Type B pancreatic cell (in vitro differentiated cells): ENCODE measurements around the gene FRAT1. TPM values are rescaled to one million over a fixed set of nuclear protein-coding genes. Genes with fewer than 3 reads are reported as not detected.

Experiments used
- DNase-seq: peaks from one replicate; pipeline ENCODE4 v3.0.0; 2021; ENCODE audit warnings: mixed read lengths; ENCODE audit not compliant: unreplicated experiment; ENCODE audit errors: extremely low spot score
- H3K27ac Mint-ChIP-seq: 2 replicates; pipeline ENCODE4 v1.8.0; 2021; ENCODE audit warnings: mild to moderate bottlenecking, mixed read lengths
- H3K27me3 Mint-ChIP-seq: 2 replicates; pipeline ENCODE4 v1.8.0; 2021; ENCODE audit warnings: mixed read lengths
- H3K36me3 Mint-ChIP-seq: 2 replicates; pipeline ENCODE4 v1.8.0; 2021; ENCODE audit warnings: mixed read lengths
- H3K4me1 Mint-ChIP-seq: one replicate; pipeline ENCODE4 v1.8.0; 2021; ENCODE audit warnings: mixed read lengths; ENCODE audit not compliant: unreplicated experiment
- H3K4me3 Mint-ChIP-seq: 2 replicates; pipeline ENCODE4 v1.8.0; 2021; ENCODE audit warnings: mild to moderate bottlenecking, mixed read lengths
- H3K9me3 Mint-ChIP-seq: 2 replicates; pipeline ENCODE4 v1.8.0; 2021; ENCODE audit warnings: mixed read lengths
- total RNA-seq: library from RNA; stranded (reverse); gene quantifications from 2 replicates; pipeline ENCODE4 v1.2.1, GENCODE V29; 2021; ENCODE audit warnings: low replicate concordance
- TF ChIP-seq, protein P1 (sequence below): fragments of 200-600 bp; sonication (generic); conservative IDR thresholded peaks from 2 replicates; pipeline ENCODE4 v1.5.0; 2021; ENCODE audit warnings: antibody characterized with exemption, mild to moderate bottlenecking

Gene FRAT1
- total RNA-seq, 1 donor from 2014 or later = 4.7 TPM

DNA sequence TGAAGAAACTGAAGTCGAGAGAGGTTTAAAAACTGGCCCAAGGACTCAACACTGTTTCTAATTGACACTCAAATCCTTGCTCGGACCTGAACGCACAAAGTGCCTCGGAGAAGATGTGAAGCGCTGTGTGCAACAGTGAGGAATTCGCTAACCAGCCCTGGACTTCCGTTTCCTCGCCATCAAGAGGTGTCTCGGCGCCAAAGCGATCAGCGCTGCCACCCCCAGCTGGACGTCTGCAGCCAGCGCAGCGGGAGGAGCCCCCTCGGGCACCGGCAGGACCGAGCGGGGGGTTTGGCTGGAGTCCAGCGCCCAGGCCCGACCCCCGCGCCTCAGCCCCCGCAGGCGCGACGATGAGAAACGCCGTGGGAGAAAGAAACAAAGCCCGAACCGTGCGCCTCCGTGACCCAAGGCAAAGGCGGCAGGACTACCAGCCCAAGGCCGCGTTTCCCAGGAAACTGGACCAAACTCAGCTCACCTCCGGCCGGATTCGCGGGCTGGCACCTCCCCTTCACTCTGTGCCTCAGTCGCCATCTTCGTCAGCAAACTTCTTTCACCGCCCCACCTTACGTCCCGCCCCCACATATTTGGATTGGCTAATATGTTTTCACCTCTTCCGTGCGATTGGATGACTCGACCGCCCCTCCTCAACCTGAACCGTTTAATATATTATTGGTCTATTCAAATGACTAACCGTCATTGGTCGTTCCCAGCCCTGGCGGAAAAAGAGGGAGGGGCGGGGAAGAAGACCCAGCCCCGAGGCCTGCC is 26.8 kb upstream of the FRAT1 start, which contains the start of gene ARHGAP19:
ARHGAP19 (minus strand) TSS at position 541 of the 765 bp plus-strand sequence; CDS start at position 531, 10 bp downstream.
- peak; percentile 91 for DNase-seq
- TF ChIP-seq, protein P1, sequence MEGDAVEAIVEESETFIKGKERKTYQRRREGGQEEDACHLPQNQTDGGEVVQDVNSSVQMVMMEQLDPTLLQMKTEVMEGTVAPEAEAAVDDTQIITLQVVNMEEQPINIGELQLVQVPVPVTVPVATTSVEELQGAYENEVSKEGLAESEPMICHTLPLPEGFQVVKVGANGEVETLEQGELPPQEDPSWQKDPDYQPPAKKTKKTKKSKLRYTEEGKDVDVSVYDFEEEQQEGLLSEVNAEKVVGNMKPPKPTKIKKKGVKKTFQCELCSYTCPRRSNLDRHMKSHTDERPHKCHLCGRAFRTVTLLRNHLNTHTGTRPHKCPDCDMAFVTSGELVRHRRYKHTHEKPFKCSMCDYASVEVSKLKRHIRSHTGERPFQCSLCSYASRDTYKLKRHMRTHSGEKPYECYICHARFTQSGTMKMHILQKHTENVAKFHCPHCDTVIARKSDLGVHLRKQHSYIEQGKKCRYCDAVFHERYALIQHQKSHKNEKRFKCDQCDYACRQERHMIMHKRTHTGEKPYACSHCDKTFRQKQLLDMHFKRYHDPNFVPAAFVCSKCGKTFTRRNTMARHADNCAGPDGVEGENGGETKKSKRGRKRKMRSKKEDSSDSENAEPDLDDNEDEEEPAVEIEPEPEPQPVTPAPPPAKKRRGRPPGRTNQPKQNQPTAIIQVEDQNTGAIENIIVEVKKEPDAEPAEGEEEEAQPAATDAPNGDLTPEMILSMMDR = peak; percentile 41
- Mint-ChIP-seq H3K27ac (peak within 1 kb of the TSS; percentile 90), H3K4me1 (peaks cover 10% of the 10 kb centered on the region), H3K4me3 (peak within 1 kb of the TSS; percentile 93), H3K36me3 (peaks cover 3% of the 10 kb centered on the region), H3K27me3 (no peaks in the 10 kb centered on the region), H3K9me3 (no peaks in the 10 kb centered on the region)

DNA sequence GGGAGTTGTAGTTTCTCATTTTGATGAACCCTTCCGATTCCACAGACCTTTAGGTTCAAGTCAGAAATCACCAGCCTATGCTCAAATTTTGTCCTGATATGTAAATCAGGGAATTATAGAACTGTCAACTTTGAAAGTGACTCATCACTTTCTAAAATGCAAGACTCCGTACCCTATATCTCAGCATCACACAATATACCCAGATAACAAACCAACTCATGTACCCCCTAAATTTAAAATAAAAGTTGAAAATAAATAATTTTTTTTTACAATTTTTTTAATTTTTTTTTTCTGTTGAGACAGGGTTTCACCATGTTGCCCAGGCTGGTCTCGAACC is 26.2 kb upstream of the FRAT1 start:
- Mint-ChIP-seq H3K27ac (peak overlapping the region; percentile 90), H3K36me3 (peaks cover 3% of the 10 kb centered on the region), H3K4me1 (peaks cover 12% of the 10 kb centered on the region), H3K4me3 (peak overlapping the region; percentile 93), H3K27me3 (no peaks in the 10 kb centered on the region), H3K9me3 (no peaks in the 10 kb centered on the region)
- TF ChIP-seq, protein P1 = no peak
- no peak for DNase-seq

DNA sequence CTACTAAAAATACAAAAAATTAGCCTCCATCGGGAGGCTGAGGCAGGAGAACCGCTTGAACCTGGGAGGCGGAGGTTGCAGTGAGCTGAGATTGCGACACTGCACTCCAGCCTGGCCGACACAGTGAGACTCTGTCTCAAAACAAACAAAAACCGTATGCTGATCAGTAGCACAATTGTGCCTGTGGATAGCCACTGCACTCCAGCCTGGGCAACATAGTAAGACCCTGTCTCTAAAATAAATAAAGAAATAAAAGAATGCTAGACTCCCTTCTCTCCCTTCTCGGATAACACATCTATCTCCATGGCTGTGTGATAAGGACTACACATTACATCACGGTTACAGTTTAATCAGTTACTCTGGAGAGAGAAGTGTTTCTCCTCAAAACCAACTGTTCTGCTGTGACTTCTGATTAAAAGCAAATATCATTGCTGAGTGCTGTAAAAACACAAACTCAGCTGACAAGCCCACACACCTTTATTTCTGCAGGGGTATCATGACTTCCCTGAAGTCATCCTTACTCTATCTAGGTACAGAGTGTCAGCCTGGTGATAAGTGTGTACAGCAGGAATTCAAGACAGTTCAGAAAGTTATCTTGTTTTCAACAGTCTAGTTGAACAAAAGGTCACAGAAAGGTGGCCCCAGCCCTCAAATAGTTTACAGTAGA is 21.4 kb upstream of the FRAT1 start:
- Mint-ChIP-seq H3K36me3 (no peaks in the 10 kb centered on the region), H3K9me3 (no peaks in the 10 kb centered on the region), H3K27me3 (no peaks in the 10 kb centered on the region), H3K4me3 (no peak overlapping the region), H3K27ac (peak overlapping the region; percentile 13), H3K4me1 (peaks cover 11% of the 10 kb centered on the region)
- no peak for DNase-seq
- TF ChIP-seq, protein P1 = no peak

DNA sequence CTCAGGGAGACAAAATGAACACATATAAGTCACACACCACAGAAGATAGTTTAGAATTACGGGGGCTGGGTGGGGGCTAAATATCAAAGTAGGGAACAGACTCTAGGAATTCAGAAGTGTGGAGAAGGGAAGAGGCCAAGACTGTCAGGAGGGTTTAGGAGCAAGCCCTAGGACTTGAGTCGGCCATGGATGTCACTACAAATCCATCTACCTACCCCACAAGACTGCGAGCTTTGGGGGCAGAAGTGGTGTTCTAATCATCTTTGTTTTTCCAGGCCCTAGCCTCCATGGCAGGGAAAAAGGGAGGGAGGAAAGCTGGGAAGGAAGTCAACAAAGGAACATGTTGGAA is 20.9 kb upstream of the FRAT1 start:
- no peak for DNase-seq
- Mint-ChIP-seq H3K27ac (peak overlapping the region; percentile 13), H3K4me1 (peaks cover 9% of the 10 kb centered on the region), H3K4me3 (no peak overlapping the region), H3K36me3 (no peaks in the 10 kb centered on the region), H3K27me3 (no peaks in the 10 kb centered on the region), H3K9me3 (no peaks in the 10 kb centered on the region)
- TF ChIP-seq, protein P1 = no peak

DNA sequence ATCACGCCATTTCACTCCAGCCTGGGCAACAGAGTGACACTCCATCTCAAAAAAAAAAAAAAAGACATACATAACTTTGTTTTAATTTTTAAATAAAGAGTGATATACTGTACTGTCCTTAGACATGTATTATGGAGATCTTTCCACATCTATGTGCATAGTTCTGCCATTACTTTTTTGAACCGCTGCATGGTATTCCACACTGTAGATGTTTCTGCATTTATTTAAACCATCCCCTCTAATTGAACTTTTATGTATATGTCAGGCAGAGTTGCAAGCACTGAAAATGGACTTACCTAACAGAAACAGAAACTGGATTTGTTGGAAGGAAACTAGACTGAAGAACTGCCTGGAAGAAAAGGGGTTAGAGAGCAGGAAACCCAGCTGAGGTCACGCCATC is 18.1 kb upstream of the FRAT1 start:
- TF ChIP-seq, protein P1 = no peak
- no peaks in the 10 kb centered on the region for H3K9me3 Mint-ChIP-seq
- no peaks in the 10 kb centered on the region for H3K36me3 Mint-ChIP-seq
- DNase-seq = no peak
- no peaks in the 10 kb centered on the region for H3K27me3 Mint-ChIP-seq
- no peak overlapping the region for H3K4me3 Mint-ChIP-seq
- peaks cover 9% of the 10 kb centered on the region for H3K4me1 Mint-ChIP-seq
- H3K27ac Mint-ChIP-seq = no peak overlapping the region
